ENCODE data around the gene MCF2L.
"Not testable (repeated sequence)": the region's sequence is repeated elsewhere in the genome, so short reads cannot be mapped to it uniquely, and the experiment has no call there.

DNA sequence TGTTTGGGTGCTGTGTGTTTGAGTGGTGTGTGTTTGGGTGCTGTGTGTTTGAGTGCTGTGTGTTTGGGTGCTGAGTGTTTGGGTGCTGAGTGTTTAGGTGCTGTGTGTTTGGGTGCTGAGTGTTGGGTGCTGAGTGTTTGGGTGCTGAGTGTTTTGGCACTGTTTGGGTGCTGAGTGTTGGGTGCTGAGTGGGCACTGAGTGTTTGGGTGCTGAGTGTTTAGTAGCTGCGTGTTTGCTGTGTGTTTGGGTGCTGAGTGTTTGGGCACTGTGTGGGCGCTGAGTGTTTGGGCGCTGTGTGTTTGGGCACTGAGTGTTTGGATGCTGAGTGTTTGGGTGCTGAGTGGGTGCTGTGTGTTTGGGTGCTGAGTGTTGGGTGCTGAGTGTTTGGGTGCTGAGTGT is 88.5 kb downstream of the MCF2L start:
- TF ChIP-seq, protein P1, sequence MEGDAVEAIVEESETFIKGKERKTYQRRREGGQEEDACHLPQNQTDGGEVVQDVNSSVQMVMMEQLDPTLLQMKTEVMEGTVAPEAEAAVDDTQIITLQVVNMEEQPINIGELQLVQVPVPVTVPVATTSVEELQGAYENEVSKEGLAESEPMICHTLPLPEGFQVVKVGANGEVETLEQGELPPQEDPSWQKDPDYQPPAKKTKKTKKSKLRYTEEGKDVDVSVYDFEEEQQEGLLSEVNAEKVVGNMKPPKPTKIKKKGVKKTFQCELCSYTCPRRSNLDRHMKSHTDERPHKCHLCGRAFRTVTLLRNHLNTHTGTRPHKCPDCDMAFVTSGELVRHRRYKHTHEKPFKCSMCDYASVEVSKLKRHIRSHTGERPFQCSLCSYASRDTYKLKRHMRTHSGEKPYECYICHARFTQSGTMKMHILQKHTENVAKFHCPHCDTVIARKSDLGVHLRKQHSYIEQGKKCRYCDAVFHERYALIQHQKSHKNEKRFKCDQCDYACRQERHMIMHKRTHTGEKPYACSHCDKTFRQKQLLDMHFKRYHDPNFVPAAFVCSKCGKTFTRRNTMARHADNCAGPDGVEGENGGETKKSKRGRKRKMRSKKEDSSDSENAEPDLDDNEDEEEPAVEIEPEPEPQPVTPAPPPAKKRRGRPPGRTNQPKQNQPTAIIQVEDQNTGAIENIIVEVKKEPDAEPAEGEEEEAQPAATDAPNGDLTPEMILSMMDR (IDR thresholded peaks at IDR 0.05) = not testable (repeated sequence)
- not testable (repeated sequence) for TF ChIP-seq POLR2AphosphoS5 (IDR thresholded peaks at IDR 0.05)
